HepG2 (cell line): ENCODE results near the gene AKR1E2. TPM values are rescaled to one million over a fixed set of nuclear protein-coding genes. Genes with fewer than 3 reads are reported as not detected.

Experiments
- CBFB ChIP-seq: sonication (generic); formaldehyde crosslinking; IDR thresholded peaks from 2 replicates; pipeline ENCODE4 v1.4.0; 2020; ENCODE audit warnings: missing genetic modification reagents
- GTF3A ChIP-seq: sonication (generic); formaldehyde crosslinking; conservative IDR thresholded peaks from 2 replicates; pipeline ENCODE4 v1.4.0; 2020; ENCODE audit warnings: mild to moderate bottlenecking, missing genetic modification reagents
- HINFP ChIP-seq: sonication (generic); formaldehyde crosslinking; IDR thresholded peaks from 2 replicates; pipeline ENCODE4 v1.4.0; 2020; ENCODE audit warnings: low read depth, mild to moderate bottlenecking, missing genetic modification reagents
- JARID2 ChIP-seq: sonication (generic); formaldehyde crosslinking; IDR thresholded peaks from 2 replicates; pipeline ENCODE4 v1.8.1; 2023; ENCODE audit warnings: missing genetic modification reagents, inconsistent platforms; ENCODE audit not compliant: insufficient replicate concordance
- KLF9 ChIP-seq: IDR thresholded peaks from 2 replicates; pipeline ENCODE4 v1.6.1; 2016; ENCODE audit warnings: low read depth
- MBNL3 ChIP-seq: fragments of 250-450 bp; sonication (Bioruptor Pico); conservative IDR thresholded peaks from 2 replicates; pipeline ENCODE4 v1.8.0; 2022; ENCODE audit warnings: mild to moderate bottlenecking, inconsistent platforms
- MIER3 ChIP-seq: IDR thresholded peaks from 2 replicates; pipeline ENCODE4 v1.6.1; 2016; ENCODE audit warnings: missing compliant biosample characterization, borderline replicate concordance
- NCOA2 ChIP-seq: sonication (generic); formaldehyde crosslinking; IDR thresholded peaks from 2 replicates; pipeline ENCODE4 v1.8.0; 2022; ENCODE audit warnings: inconsistent platforms
- NFYC ChIP-seq: IDR thresholded peaks from 2 replicates; pipeline ENCODE4 v1.6.1; 2016; ENCODE audit warnings: missing genetic modification reagents, missing compliant biosample characterization
- PAF1 ChIP-seq: IDR thresholded peaks from 2 replicates; pipeline ENCODE4 v1.6.1; 2016; ENCODE audit warnings: missing genetic modification reagents, missing compliant biosample characterization
- PLSCR1 ChIP-seq: sonication (generic); formaldehyde crosslinking; IDR thresholded peaks from 2 replicates; pipeline ENCODE4 v1.5.0; 2020; ENCODE audit warnings: missing genetic modification reagents, mild to moderate bottlenecking, borderline replicate concordance
- RBAK ChIP-seq: sonication (generic); formaldehyde crosslinking; IDR thresholded peaks from 2 replicates; pipeline ENCODE4 v1.5.1; 2020; ENCODE audit warnings: mild to moderate bottlenecking, missing genetic modification reagents
- RNF2 ChIP-seq: fragments of 450-650 bp; conservative IDR thresholded peaks from 2 replicates; pipeline ENCODE4 v1.6.1; 2016; ENCODE audit warnings: low read depth
- RXRA ChIP-seq: sonication (generic); formaldehyde crosslinking; IDR thresholded peaks from 2 replicates; pipeline ENCODE4 v1.5.1; 2020; ENCODE audit warnings: missing genetic modification reagents
- SMC3 ChIP-seq: IDR thresholded peaks from 2 replicates; pipeline ENCODE4 v1.6.1; 2011; ENCODE audit warnings: low read length, improper control_type of control experiment
- SNAI1 ChIP-seq: sonication (generic); formaldehyde crosslinking; IDR thresholded peaks from 2 replicates; pipeline ENCODE4 v1.5.0; 2020; ENCODE audit warnings: mild to moderate bottlenecking, missing genetic modification reagents, borderline replicate concordance
- SRF ChIP-seq: IDR thresholded peaks from 2 replicates; pipeline ENCODE4 v1.6.1; 2011; ENCODE audit warnings: mild to moderate bottlenecking, low read depth, low read length, moderate library complexity
- SRSF9 ChIP-seq: fragments of 200-400 bp; formaldehyde crosslinking; IDR thresholded peaks from 2 replicates; pipeline ENCODE4 v1.6.1; 2018; ENCODE audit warnings: borderline replicate concordance, mild to moderate bottlenecking, low read depth, low read length; ENCODE audit not compliant: insufficient read depth, poor library complexity, severe bottlenecking
- TARDBP ChIP-seq: sonication (generic); formaldehyde crosslinking; IDR thresholded peaks from 2 replicates; pipeline ENCODE4 v1.8.0; 2022; ENCODE audit warnings: mild to moderate bottlenecking, missing genetic modification reagents
- ZNF124 ChIP-seq: sonication (generic); formaldehyde crosslinking; IDR thresholded peaks from 2 replicates; pipeline ENCODE4 v1.4.0; 2020; ENCODE audit warnings: missing genetic modification reagents
- ZNF468 ChIP-seq: sonication (generic); formaldehyde crosslinking; IDR thresholded peaks from 2 replicates; pipeline ENCODE4 v1.8.0; 2022; ENCODE audit warnings: mild to moderate bottlenecking, moderate library complexity, missing genetic modification reagents
- ZNF530 ChIP-seq: sonication (generic); formaldehyde crosslinking; IDR thresholded peaks from 2 replicates; pipeline ENCODE4 v1.5.0; 2020; ENCODE audit warnings: low read depth, mild to moderate bottlenecking, missing genetic modification reagents
- ZNF543 ChIP-seq: sonication (generic); formaldehyde crosslinking; IDR thresholded peaks from 2 replicates; pipeline ENCODE4 v1.4.0; 2020; ENCODE audit warnings: mild to moderate bottlenecking, missing genetic modification reagents
- ZNF572 ChIP-seq: sonication (generic); formaldehyde crosslinking; IDR thresholded peaks from 2 replicates; pipeline ENCODE4 v1.5.1; 2020; ENCODE audit warnings: mild to moderate bottlenecking, missing genetic modification reagents
- ZNF766 ChIP-seq: sonication (generic); formaldehyde crosslinking; IDR thresholded peaks from 2 replicates; pipeline ENCODE4 v1.5.0; 2020; ENCODE audit warnings: missing genetic modification reagents, borderline replicate concordance
- polyA plus RNA-seq, 8 experiments: library from polyadenylated mRNA; depleted of rRNA in 3 of 8; stranded (reverse) in 7 of 8; unstranded in 1 of 8; fragments of >200 nt; fragmentation: Illumina TruSeq in 4 of 8; extraction: Trizol in 4 of 8; gene quantifications; 2 replicates each; pipeline versions ENCODE4 v1.2.1 to v1.2.3, GENCODE V29; 2011 to 2016; ENCODE audit warnings: low read depth in 4 of 8, missing spikeins in 1 of 8, mixed read lengths in 1 of 8; ENCODE audit not compliant: insufficient read depth in 1 of 8
- total RNA-seq, 5 experiments: library from RNA; depleted of rRNA; stranded (reverse); fragments of >200 nt; fragmentation: Illumina TruSeq; extraction: Trizol; gene quantifications; 2 replicates each; pipeline ENCODE4 v1.2.3, GENCODE V29; 2016; ENCODE audit warnings: low read depth in 1 of 5
- TF ChIP-seq, protein P1 (sequence below): fragments of 450-650 bp; IDR thresholded peaks from 2 replicates; pipeline ENCODE4 v1.6.1; 2016
- TF ChIP-seq, protein P2 (sequence below): sonication (generic); formaldehyde crosslinking; IDR thresholded peaks from 2 replicates; pipeline ENCODE4 v1.8.0; 2022; ENCODE audit warnings: mild to moderate bottlenecking, missing genetic modification reagents

Gene AKR1E2
- total and polyA plus RNA-seq, 2 of the 13 experiments (the other 11 are each of a cell fraction or from before 2014, with no cell fraction given), result not detected

GRCh38 chr10:4849555-4850242 is 23.7 kb downstream of the AKR1E2 start (continued):
- TF ChIP-seq SRSF9 (no peak), TARDBP (CRISPR knock-in tag) (no peak; the same call in 1 of the 2 replicates), MBNL3 (CRISPR knock-in tag) (no peak), KLF9 (CRISPR knock-in tag) (0 out of 2 replicates have a peak, but pooled peaks have one; percentile 69), SMC3 (peak; percentile 100), RNF2 (no peak), ZNF468 (CRISPR knock-in tag) (no peak), PLSCR1 (CRISPR knock-in tag) (no peak), CBFB (CRISPR knock-in tag) (peak; percentile 54; the same call in 1 of the 2 replicates), HINFP (CRISPR knock-in tag) (peak; percentile 34; the same call in 1 of the 2 replicates), NCOA2 (no peak), GTF3A (CRISPR knock-in tag) (peak; percentile 43; the same call in 1 of the 2 replicates), JARID2 (CRISPR knock-in tag) (no peak), NFYC (CRISPR knock-in tag) (peak; percentile 62), SNAI1 (CRISPR knock-in tag) (no peak), ZNF124 (peak; percentile 76), ZNF530 (CRISPR knock-in tag) (no peak), RBAK (CRISPR knock-in tag) (no peak), PAF1 (no peak), SRF (no peak), RXRA (CRISPR knock-in tag) (peak; percentile 48; the same call in 1 of the 2 replicates), MIER3 (CRISPR knock-in tag) (0 out of 2 replicates have a peak, but pooled peaks have one; percentile 44), ZNF766 (CRISPR knock-in tag) (no peak), ZNF572 (0 out of 2 replicates have a peak, but pooled peaks have one; percentile 50), ZNF543 (CRISPR knock-in tag) (0 out of 2 replicates have a peak, but pooled peaks have one; percentile 40)
- TF ChIP-seq, protein P1, sequence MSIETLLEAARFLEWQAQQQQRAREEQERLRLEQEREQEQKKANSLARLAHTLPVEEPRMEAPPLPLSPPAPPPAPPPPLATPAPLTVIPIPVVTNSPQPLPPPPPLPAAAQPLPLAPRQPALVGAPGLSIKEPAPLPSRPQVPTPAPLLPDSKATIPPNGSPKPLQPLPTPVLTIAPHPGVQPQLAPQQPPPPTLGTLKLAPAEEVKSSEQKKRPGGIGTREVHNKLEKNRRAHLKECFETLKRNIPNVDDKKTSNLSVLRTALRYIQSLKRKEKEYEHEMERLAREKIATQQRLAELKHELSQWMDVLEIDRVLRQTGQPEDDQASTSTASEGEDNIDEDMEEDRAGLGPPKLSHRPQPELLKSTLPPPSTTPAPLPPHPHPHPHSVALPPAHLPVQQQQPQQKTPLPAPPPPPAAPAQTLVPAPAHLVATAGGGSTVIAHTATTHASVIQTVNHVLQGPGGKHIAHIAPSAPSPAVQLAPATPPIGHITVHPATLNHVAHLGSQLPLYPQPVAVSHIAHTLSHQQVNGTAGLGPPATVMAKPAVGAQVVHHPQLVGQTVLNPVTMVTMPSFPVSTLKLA, result no peak
- TF ChIP-seq, protein P2, sequence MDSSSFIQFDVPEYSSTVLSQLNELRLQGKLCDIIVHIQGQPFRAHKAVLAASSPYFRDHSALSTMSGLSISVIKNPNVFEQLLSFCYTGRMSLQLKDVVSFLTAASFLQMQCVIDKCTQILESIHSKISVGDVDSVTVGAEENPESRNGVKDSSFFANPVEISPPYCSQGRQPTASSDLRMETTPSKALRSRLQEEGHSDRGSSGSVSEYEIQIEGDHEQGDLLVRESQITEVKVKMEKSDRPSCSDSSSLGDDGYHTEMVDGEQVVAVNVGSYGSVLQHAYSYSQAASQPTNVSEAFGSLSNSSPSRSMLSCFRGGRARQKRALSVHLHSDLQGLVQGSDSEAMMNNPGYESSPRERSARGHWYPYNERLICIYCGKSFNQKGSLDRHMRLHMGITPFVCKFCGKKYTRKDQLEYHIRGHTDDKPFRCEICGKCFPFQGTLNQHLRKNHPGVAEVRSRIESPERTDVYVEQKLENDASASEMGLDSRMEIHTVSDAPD (CRISPR knock-in tag), result no peak
